Stimulated activated naive CD8-positive, alpha-beta T cell treated with anti-CD3 and anti-CD28 coated beads, Interleukin-15, Interleukin-2, amounts not matched to agents 100 U/mL and 50 U/mL, for 24 hours (primary cell): ENCODE measurements around the gene MYRFL.
"Not testable (repeated sequence)": the region's sequence is repeated elsewhere in the genome, so short reads cannot be mapped to it uniquely, and the experiment has no call there.

Experiments used
- ATAC-seq: fragments of 150-1000 bp; cut with Tn5 transposase; one replicate; pipeline ENCODE4 v1.10.0; 2021
- DNase-seq: peaks from one replicate; pipeline ENCODE4 v3.0.0; 2021

MYRFL gene

GRCh38 chr12:69988481-69989321 is 163.7 kb downstream of the MYRFL start:
- ATAC-seq: no peak
- no peak for DNase-seq

GRCh38 chr12:69991690-69992288 is 166.8 kb downstream of the MYRFL start:
- ATAC-seq: no peak
- DNase-seq: no peak

GRCh38 chr12:69993433-69993832 is 168.4 kb downstream of the MYRFL start:
- DNase-seq (no peak), ATAC-seq (no peak)

GRCh38 chr12:69994086-69994485 is 169.1 kb downstream of the MYRFL start:
- not testable (repeated sequence) for DNase-seq, ATAC-seq

- no peak for DNase-seq
- ATAC-seq: no peak
Observed at GRCh38 chr12:69994724-69995173, 169.7 kb downstream of the MYRFL start.

GRCh38 chr12:69996241-69996640 is 171.2 kb downstream of the MYRFL start:
- DNase-seq: no peak
- no peak for ATAC-seq

GRCh38 chr12:69996722-69997121 is 171.7 kb downstream of the MYRFL start:
- no peak for ATAC-seq
- no peak for DNase-seq

- DNase-seq: no peak
- ATAC-seq: no peak
Observed at GRCh38 chr12:69998011-69998410, 173.0 kb downstream of the MYRFL start.

- no peak for ATAC-seq
- no peak for DNase-seq
Observed at GRCh38 chr12:69998922-69999321, 173.9 kb downstream of the MYRFL start.

GRCh38 chr12:69999561-69999960 is 174.5 kb downstream of the MYRFL start:
- ATAC-seq (no peak), DNase-seq (no peak)

GRCh38 chr12:70002097-70002911 is 177.3 kb downstream of the MYRFL start:
- no peak for DNase-seq
- no peak for ATAC-seq

GRCh38 chr12:70002912-70003255 is 177.9 kb downstream of the MYRFL start:
- ATAC-seq: no peak

GRCh38 chr12:70005864-70006618 is 181.0 kb downstream of the MYRFL start:
- DNase-seq (no peak), ATAC-seq (no peak)

More at GRCh38 chr12:70002912-70003255, 177.9 kb downstream of the MYRFL start:
- DNase-seq: no peak

- DNase-seq: no peak
- no peak for ATAC-seq
Observed at GRCh38 chr12:70006619-70006973, 181.6 kb downstream of the MYRFL start.

- ATAC-seq (no peak), DNase-seq (no peak)
Observed at GRCh38 chr12:70007687-70008086, 182.7 kb downstream of the MYRFL start.
